ENCODE measurements around the gene LRRC27.
"Not testable (repeated sequence)": the region's sequence is repeated elsewhere in the genome, so short reads cannot be mapped to it uniquely, and the experiment has no call there.

LRRC27 gene

GRCh38 chr10:132337854-132338253, 5.9 kb downstream of the LRRC27 start:
- not testable (repeated sequence) for DNase-seq (ENCODE audit: low read depth)

GRCh38 chr10:132338876-132339275, 6.9 kb downstream of the LRRC27 start:
- no peak for DNase-seq (ENCODE audit: low read depth)

DNA sequence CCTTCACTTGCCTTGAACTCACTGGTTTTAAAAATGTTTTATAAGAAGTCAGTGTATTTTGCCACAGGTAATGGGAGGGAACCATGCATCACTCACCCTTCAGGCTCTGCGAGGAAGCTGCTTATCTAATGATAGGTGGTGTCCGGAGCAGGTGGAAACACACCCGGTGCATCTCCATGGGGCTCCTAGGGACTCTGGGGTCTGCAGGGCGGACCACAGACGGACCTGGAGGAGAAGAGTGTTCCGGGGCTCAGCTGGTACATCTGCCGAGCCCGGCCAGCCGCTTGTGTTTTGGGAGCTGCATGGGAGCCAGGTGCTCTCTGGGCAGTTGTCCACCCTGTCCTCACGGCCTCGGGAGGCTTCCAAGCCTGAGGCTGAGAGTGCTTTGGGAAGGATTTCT, 7.3 kb downstream of the LRRC27 start:
- no peak for DNase-seq (ENCODE audit: low read depth)

DNA sequence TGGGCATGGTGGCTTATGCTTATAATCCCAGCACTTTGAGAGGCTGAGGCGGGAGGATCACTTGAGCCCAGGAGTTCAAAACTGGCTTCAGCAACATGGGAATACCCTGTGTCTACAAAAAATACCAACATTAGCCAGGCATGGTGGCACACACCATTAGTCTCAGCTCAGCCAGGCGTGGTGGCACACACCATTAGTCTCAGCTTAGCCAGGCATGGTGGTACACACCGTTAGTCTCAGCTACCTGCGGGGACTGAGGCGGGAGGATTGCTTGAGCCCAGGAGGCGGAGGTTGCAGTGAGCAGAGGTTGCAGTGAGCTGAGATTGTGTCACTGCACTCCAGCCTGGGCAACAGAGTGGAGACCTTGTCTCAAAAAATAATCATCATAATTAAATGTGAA, 9.0 kb downstream of the LRRC27 start:
- no peak for DNase-seq (ENCODE audit: low read depth)

DNA sequence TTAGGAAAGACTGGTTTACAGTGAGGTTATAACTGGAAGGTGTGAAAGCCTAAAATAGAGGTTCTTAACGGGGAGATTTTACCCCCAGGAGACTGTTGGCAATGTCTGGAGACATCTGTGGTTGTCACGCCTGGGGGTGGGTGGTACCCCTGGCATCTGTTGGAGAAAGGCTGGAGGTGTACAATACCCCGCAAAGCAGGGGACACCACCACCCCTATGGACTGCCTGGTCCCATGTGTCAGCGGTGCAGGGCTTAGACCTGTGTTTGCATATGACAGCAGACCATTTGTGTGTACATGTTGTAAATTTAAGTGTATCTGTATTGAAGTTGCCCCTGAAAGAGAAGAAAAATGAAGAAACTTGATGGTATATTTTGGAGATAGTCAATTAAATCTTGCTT, 9.8 kb downstream of the LRRC27 start:
- no peak for DNase-seq (ENCODE audit: low read depth)

DNA sequence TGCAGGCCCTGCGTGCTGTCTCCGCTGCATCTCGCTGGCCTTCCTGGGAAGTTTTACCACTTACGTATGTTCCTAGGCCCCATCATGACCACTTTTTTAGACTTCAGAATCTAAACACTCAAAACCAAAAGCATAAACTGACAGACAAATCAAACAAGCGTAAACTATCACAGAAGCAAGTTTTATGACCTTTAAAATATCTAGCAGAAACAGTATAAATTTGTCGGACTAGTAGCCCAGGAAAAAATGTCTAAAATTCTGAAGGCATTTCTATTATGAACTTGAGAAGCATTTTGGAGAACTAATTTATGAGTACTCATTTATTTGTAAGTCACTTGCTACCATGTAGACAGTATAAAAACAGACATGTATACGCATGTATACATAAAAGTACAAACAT, 10.6 kb downstream of the LRRC27 start:
- no peak for DNase-seq (ENCODE audit: low read depth)

DNA sequence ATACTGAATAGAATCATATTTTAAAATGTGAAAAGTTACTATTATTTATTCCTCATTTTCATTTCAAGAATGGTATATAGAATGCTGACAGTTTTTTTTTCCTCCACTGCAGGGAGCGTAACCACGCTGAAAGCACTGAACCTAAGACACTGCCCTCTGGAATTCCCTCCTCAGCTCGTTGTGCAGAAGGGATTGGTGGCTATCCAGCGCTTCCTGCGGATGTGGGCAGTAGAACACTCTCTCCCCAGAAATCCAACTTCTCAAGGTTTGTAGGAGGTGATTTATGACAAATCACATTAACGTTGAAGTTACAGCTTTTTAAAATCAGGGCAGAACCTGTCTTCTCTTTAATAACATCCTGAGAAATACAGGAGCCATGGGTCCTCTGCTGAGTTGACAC, 12.4 kb downstream of the LRRC27 start:
- DNase-seq (ENCODE audit: low read depth), result no peak

- DNase-seq (ENCODE audit: low read depth), result no peak
These were observed 13.4 kb downstream of the LRRC27 start for GRCh38 chr10:132345345-132345744.

DNA sequence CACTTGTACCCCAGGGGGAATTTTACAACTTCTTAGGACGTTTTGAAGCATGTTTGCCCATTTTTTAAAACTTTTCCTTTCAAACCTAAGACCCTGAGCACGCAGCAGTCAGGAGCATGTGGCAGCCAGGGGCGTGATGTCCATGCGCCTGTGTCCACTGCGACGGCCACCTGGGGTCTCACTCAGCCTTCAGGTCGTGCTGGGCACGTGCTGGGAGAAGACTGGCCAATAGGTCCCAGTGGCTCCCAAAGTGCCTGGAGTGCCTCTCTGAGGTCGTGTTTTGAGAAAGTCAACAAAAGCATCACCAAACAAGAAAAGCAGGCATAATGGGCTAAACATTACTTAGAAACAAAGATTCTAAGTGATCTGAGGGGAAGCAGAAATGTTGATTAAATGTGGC, 14.8 kb downstream of the LRRC27 start:
- DNase-seq (ENCODE audit: low read depth), result no peak

- no peak for DNase-seq (ENCODE audit: low read depth)
These were observed 15.4 kb downstream of the LRRC27 start for GRCh38 chr10:132347211-132347930.

GRCh38 chr10:132347931-132348267, 15.9 kb downstream of the LRRC27 start:
- DNase-seq (ENCODE audit: low read depth), result no peak

DNA sequence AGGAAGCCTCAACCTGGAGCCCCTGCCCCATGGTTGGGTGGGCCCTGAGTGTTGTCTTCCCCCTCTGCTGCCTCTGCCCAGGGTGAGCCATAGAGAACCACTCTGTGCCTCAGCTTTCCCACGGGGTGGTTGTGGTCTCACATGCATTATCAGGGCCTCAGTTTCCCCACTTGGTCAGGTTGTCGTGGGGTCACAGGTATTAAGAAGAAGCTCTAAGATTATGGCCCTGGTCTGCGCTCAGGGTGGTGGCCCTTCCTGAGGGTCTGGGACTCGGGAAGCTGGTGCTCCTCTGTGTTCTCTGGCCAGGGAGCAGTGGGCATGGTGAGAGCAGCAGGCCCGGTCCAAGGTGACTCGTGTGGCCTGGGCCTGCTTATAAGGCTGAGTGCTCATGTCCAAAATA, 17.8 kb downstream of the LRRC27 start:
- no peak for DNase-seq (ENCODE audit: low read depth)

GRCh38 chr10:132350391-132350790, 18.4 kb downstream of the LRRC27 start:
- no peak for DNase-seq (ENCODE audit: low read depth)

DNA sequence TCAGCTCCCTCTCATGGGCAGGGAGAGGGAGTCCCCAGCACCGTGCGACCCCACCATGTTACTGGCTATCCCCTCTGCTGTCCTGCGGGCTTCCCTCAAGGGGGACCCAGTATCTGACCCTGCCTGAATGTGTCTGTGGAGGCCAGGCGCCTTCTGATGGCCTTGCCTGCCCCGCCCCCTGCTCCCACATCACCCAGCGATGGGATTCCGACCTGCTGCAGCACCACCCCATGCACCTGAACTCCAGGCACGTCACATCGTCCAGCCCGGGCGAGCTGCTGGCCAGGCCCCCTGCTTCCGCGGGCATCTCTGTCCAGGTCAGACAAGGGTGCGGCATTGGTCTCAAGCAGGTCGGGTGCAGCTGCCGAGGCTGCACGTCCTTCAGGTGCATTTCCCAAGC, 19.0 kb downstream of the LRRC27 start:
- DNase-seq (ENCODE audit: low read depth), result no peak

DNA sequence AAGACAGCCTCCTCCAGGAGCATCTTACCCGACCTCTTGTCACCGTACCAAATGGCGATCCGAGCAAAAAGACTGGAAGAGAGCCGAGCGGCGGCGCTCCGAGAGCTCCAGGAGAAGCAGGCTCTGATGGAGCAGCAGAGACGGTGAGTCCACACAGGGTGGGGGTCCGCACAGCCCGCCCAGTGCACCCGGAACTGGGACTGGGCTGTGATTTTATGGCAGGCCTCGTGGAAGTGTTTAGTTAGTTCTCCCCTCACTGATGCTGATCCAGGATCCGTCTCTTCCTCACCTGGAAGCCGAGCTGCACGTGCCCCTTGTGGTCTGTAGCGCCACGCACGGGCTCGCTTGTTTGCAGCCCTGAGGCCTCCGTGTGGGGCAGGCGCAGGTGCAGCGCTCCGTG, 19.6 kb downstream of the LRRC27 start:
- DNase-seq (ENCODE audit: low read depth), result no peak

- peak; percentile 79 for DNase-seq (ENCODE audit: low read depth)
These were observed 20.7 kb downstream of the LRRC27 start for GRCh38 chr10:132352462-132353308.

DNA sequence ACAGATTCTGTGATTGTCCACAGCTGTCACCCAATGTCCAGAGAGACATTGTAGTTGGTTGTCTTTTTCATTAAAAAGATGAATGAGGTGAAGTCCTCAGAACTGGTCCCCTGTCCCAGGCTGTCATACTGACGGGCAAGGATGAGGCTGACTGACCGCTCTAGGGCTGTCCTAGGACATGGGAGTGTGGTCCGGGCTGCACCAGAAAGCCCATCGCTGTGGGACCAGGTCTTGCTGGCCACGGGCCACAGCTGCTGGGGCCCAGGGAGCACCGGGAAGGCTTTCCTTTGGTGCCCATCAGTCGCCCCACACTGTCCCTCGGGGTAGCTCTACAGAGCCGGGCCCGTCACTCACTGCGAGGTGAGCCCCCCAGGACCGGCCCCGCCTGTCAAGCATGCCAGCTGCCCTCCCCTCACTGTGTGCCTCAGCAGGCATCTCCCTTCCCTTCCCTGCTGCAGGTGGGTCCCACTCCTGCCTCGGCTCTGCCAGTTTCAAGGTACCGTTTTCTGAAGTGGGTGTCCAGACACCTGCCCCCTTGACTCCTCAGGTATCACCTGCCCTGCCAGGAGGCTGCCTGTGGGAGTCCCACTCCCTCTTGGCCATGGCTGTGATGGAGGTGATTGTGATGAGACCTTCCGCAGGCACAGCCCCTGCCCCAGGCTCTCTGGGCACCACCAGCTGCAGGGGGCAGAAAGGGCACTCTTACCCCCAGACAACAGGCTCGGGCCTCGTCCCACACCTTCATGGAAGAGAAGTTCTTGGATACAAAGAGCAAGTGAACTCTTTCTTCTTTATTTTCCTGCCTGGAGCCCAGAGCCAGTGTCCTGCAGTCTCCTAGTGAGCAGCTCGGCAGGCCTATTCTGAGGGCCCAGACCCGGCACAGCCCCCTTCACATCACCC, 21.7 kb downstream of the LRRC27 start:
- DNase-seq (ENCODE audit: low read depth), result no peak

GRCh38 chr10:132354356-132355094, 22.5 kb downstream of the LRRC27 start:
- DNase-seq (ENCODE audit: low read depth), result no peak

DNA sequence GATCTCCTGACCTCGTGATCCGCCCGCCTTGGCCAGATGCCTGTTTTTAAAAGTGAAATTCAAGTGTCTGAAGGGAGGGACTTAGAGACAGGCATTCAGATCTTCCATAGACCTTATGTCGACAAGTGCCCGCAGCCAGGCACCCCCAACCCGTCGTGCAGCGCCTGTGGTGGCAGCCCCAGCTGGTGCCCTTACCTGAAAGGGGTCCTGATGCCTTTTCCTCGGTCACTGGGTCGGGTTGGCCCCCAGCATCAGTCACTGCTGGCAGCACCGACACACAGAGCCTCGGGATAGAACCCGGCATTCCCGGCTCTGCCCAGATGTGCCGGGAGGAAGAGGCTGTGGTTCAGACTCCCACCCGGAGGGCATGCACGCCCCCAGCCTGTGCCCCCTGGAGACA, 23.3 kb downstream of the LRRC27 start:
- no peak for DNase-seq (ENCODE audit: low read depth)

DNA sequence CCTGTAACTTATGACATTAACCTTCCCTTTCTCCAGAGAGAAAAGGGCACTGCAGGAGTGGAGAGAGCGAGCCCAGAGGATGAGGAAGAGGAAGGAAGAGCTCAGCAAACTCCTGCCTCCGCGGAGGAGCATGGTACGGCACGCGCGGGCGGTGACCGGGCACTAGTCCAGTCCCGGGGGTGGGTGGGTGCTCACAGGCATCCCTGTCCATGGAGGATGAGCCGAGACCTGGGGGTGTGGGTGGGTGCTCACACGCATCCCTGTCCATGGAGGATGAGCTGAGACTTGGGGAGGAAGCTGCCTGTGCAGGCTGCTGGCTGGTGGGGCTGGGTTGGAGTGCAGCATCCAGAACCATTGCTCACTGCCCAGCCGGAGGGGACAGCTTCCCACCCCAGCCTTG, 23.8 kb downstream of the LRRC27 start:
- DNase-seq (ENCODE audit: low read depth), result no peak

DNA sequence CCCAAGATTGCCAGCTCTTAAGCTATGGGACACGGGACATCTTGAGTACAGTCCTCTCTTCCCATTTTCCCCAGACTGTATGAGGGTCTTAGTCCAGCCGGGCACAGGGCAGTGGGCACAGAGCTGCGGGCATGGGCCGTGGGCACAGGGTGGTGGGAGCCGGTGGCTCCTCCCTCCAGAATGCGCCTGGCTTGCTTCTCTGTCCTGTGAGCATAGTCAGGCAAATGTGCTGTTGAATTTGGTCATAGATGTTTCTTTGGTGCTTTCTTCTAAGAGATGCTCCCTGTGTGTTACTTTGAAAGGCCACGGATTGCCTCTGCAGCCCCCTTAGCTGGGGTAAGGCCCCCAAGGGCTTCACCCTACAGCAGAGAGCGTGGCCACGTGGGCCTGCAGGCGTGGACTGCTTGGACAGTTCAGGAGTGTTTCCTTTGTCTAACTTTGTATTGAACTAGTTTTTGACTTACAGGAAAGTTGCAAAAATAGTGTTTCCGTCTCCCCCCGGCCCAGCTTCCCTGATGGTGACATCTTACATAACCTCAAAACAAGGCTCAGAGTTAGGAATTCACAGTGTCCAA, 24.7 kb downstream of the LRRC27 start:
- DNase-seq (ENCODE audit: low read depth), result no peak
